Parathyroid adenoma (tissue), 2 donors: ENCODE measurements around the gene ARHGAP21.

ENCODE experiments used
- H2AFZ ChIP-seq: fragments of 300-600 bp; sonication (generic); one replicate; pipeline ENCODE4 v1.7.0; 2017; ENCODE audit warnings: antibody characterized with exemption, mild to moderate bottlenecking
- H3K27ac ChIP-seq: fragments of 300-600 bp; sonication (generic); one replicate; pipeline ENCODE4 v1.7.0; 2017
- H3K27me3 ChIP-seq: fragments of 300-600 bp; sonication (generic); one replicate; pipeline ENCODE4 v1.7.0; 2017; ENCODE audit warnings: low read length; ENCODE audit not compliant: control insufficient read depth, insufficient read depth
- H3K36me3 ChIP-seq: fragments of 300-600 bp; sonication (generic); one replicate; pipeline ENCODE4 v1.7.0; 2017; ENCODE audit warnings: low read length; ENCODE audit not compliant: control insufficient read depth, insufficient read depth
- H3K4me1 ChIP-seq: fragments of 300-600 bp; sonication (generic); one replicate; pipeline ENCODE4 v1.7.0; 2017; ENCODE audit warnings: control low read depth
- H3K4me2 ChIP-seq: fragments of 300-600 bp; sonication (generic); one replicate; pipeline ENCODE4 v1.7.0; 2017; ENCODE audit warnings: low read length
- H3K4me3 ChIP-seq: fragments of 300-600 bp; sonication (generic); one replicate; pipeline ENCODE4 v1.7.0; 2017; ENCODE audit warnings: low read depth, low read length
- H3K79me2 ChIP-seq: fragments of 300-600 bp; sonication (generic); one replicate; pipeline ENCODE4 v1.7.0; 2017; ENCODE audit warnings: control low read depth
- H3K9ac ChIP-seq: fragments of 300-600 bp; sonication (generic); one replicate; pipeline ENCODE4 v1.7.0; 2017; ENCODE audit warnings: mild to moderate bottlenecking
- H3K9me3 ChIP-seq: fragments of 300-600 bp; sonication (generic); one replicate; pipeline ENCODE4 v1.7.0; 2017; ENCODE audit warnings: low read length; ENCODE audit not compliant: control insufficient read depth
- TF ChIP-seq, protein P1 (sequence below): fragments of 300-600 bp; sonication (generic); IDR thresholded peaks from one replicate; pipeline ENCODE4 v1.7.0; 2017; ENCODE audit warnings: antibody characterized with exemption, mild to moderate bottlenecking
- donor health status: primary hyperparathyroidism.

ARHGAP21 gene

DNA sequence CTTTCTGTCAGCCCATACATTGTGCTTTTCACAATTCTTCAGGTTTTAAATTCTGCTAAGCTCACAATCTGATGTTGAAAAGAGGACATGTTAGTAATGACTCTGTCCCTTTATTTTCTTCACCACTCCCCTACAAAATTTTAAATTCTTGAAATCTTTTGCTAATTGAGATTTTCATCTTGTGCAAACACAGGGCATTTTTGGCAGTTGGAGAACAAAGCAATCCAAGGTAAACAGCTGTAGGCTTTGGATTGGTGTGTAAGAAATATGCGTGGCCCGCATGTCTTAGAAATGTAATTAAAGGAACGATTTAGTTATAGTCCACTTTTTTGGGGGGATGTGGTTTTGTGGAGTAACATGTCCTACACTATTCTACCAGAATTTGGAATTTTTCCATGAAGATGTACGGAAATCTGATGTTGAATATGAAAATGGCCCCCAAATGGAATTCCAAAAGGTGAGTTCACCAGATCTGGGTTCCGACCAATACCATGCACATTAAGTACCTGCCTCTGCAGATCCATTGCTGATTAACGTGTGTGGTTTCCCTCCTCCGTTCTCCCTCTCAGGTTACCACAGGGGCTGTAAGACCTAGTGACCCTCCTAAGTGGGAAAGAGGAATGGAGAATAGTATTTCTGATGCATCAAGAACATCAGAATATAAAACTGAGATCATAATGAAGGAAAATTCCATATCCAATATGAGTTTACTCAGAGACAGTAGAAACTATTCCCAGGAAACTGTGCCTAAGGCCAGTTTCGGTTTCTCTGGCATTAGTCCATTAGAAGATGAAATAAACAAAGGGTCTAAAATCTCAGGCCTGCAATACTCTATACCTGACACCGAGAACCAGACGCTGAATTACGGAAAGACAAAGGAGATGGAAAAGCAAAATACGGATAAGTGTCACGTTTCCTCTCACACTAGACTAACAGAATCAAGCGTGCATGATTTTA, 181.1 kb downstream of the ARHGAP21 start:
- no peak overlapping the region for H3K4me3 ChIP-seq
- no peaks in the 10 kb centered on the region for H3K27me3 ChIP-seq
- no peaks in the 10 kb centered on the region for H3K4me1 ChIP-seq
- no peak overlapping the region for H3K27ac ChIP-seq
- TF ChIP-seq, protein P1, sequence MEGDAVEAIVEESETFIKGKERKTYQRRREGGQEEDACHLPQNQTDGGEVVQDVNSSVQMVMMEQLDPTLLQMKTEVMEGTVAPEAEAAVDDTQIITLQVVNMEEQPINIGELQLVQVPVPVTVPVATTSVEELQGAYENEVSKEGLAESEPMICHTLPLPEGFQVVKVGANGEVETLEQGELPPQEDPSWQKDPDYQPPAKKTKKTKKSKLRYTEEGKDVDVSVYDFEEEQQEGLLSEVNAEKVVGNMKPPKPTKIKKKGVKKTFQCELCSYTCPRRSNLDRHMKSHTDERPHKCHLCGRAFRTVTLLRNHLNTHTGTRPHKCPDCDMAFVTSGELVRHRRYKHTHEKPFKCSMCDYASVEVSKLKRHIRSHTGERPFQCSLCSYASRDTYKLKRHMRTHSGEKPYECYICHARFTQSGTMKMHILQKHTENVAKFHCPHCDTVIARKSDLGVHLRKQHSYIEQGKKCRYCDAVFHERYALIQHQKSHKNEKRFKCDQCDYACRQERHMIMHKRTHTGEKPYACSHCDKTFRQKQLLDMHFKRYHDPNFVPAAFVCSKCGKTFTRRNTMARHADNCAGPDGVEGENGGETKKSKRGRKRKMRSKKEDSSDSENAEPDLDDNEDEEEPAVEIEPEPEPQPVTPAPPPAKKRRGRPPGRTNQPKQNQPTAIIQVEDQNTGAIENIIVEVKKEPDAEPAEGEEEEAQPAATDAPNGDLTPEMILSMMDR: no peak
- no peak overlapping the region for H2AFZ ChIP-seq
- H3K9ac ChIP-seq: no peak overlapping the region
- H3K4me2 ChIP-seq: no peak overlapping the region
- no peaks in the 10 kb centered on the region for H3K79me2 ChIP-seq
- H3K9me3 ChIP-seq: no peaks in the 10 kb centered on the region
- no peaks in the 10 kb centered on the region for H3K36me3 ChIP-seq

DNA sequence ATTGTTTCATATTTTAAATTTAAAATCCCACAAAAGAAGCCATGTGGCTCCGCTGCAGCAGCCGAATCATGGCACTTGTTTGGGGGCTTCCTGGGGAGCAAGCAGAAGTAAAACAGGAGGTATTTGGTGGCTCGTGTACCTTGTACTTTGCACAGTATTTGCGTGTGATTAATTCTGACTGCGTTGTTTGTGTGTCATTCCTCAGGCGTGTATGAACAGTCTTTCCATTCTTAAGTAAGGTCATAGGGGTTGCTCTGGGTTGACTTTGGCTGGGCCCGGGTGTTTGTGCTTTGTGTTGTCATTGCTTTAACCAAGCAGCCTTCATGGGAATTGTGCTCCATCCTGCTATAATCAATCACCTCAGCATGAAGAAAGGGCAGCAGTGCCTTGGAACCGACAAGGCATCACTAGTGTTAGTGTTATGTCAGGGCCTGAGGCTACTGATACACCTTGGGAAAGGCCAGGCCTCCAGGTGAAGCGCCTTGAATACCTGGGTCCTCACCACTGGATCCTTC, 182.4 kb downstream of the ARHGAP21 start:
- H3K4me1 ChIP-seq: no peaks in the 10 kb centered on the region
- no peaks in the 10 kb centered on the region for H3K9me3 ChIP-seq
- H3K4me3 ChIP-seq: no peak overlapping the region
- no peak overlapping the region for H3K27ac ChIP-seq
- H3K4me2 ChIP-seq: no peak overlapping the region
- H3K36me3 ChIP-seq: no peaks in the 10 kb centered on the region
- H3K79me2 ChIP-seq: no peaks in the 10 kb centered on the region
- H2AFZ ChIP-seq: no peak overlapping the region
- H3K27me3 ChIP-seq: no peaks in the 10 kb centered on the region
- no peak overlapping the region for H3K9ac ChIP-seq
- TF ChIP-seq, protein P1: no peak

DNA sequence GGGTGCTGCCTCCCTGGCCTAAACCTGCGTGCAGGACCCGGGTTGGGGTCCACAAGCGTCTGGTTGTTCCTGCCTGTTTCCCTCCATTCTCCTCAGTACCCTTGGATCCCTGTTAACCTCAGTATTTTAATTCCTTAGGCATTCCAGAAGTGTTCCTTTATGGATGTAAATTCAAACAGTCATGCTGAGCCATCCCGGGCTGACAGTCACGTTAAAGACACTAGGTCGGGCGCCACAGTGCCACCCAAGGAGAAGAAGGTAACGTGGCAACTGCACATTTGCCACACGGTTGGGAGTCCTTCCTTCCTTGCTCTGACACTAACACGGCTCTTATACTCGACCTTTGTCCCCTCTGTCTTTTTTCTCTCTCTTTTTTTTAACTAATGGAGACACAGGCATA, 187.1 kb downstream of the ARHGAP21 start:
- Histone ChIP-seq H3K4me1 (no peaks in the 10 kb centered on the region), H3K9ac (no peak overlapping the region), H3K9me3 (no peaks in the 10 kb centered on the region), H3K4me2 (no peak overlapping the region), H3K79me2 (peaks cover 2% of the 10 kb centered on the region), H3K27ac (no peak overlapping the region), H2AFZ (no peak overlapping the region), H3K36me3 (no peaks in the 10 kb centered on the region), H3K4me3 (no peak overlapping the region), H3K27me3 (no peaks in the 10 kb centered on the region)
- TF ChIP-seq, protein P1: no peak

DNA sequence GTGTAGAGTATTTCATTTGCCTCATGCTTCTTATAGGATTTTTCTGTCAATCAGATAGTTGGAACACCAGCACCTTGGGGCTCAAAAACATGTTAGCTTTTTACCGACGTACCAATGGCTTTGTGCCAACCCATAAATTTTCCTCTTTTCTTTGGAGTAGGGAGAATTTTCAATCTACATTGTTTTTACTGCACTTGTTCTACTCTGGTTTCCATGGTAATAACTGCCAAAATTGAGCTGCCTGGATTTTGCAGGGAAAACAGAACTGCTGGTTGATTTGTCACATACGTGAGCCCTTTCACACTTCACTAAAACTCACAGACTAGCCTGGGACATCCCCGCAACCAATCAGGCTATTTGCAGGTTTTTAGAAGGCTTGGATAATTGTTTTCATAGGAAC, 189.7 kb downstream of the ARHGAP21 start:
- Histone ChIP-seq H3K9me3 (no peaks in the 10 kb centered on the region), H3K4me2 (no peak overlapping the region), H3K9ac (no peak overlapping the region), H3K36me3 (no peaks in the 10 kb centered on the region), H3K4me3 (no peak overlapping the region), H2AFZ (no peak overlapping the region), H3K27ac (no peak overlapping the region), H3K79me2 (peaks cover 2% of the 10 kb centered on the region), H3K4me1 (no peaks in the 10 kb centered on the region), H3K27me3 (no peaks in the 10 kb centered on the region)
- TF ChIP-seq, protein P1: no peak
